Posterior cingulate gyrus (tissue), 11 donors: Measurements from ENCODE around the gene CCDC102A.
"Not testable (repeated sequence)": the region's sequence is repeated elsewhere in the genome, so short reads cannot be mapped to it uniquely, and the experiment has no call there.

Source experiments
- DNase-seq, 10 donors: peaks; one replicate each; pipeline versions ENCODE4 v3.0.0 to v3.0.0-alpha.2; 2020 to 2021; ENCODE audit warnings: mixed read lengths in 3 of 10
- intact Hi-C: fragments of 100-400 bp; cut with DNase I; formaldehyde crosslinking; loops from one replicate; pipeline ENCODE4 v1.15.1; 2023

CCDC102A gene

DNA sequence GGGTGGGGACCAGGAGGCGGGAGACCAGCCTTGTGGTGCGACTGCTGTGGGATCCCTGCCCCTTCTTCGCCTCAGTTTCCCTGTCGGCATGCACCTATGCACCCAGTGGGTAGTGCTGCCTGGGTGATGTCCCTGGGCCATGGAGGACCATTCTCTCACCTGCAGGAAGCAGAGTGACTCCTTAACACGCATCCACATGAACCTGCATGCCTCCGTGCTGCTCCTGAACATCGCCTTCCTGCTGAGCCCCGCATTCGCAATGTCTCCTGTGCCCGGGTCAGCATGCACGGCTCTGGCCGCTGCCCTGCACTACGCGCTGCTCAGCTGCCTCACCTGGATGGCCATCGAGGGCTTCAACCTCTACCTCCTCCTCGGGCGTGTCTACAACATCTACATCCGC is 31.3 kb upstream of the CCDC102A start:
- intact Hi-C loops, result no loop called here
- peak in 1 of 10 donors; percentile 63 for DNase-seq

DNA sequence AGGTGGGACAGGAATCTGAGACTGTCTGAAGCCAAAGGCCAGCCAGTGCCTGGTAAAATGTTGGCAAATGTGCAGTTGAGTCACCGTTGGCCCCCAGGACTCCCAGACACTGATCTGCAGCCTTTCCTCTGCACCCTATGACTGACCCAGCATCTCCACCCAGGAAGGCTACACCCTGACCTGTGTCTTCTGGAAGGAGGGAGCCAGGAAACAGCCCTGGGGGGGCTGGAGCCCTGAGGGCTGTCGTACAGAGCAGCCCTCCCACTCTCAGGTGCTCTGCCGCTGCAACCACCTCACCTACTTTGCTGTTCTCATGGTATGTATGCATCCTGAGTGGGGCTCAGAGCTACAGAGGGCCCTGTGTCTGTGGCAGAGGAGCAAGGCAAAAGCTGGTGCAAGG is 30.1 kb upstream of the CCDC102A start:
- intact Hi-C loops, result no loop called here

DNA sequence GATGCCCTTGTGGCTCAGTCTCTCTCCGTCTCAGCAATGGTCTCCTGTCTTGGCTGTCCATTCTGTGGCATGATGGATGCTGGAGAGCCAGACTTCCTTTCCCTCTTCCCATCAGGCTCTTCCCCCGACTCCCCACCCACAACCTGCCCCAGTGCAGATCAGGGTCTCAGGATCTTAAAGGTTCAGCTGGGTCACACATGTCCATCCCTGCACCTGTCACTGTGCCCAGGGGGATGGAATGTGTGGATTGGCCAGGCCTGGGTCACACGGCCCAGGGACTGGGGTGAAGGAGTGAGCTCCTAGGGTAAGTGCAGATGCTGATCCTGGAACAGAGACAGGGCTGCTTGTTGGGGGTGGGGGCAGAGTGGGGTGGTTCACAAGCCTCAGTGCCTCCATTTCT is 29.1 kb upstream of the CCDC102A start:
- intact Hi-C loops, result no loop called here
- peak in 1 of 10 donors; percentile 31 for DNase-seq

More for the DNA sequence above, 30.1 kb upstream of the CCDC102A start:
- peak in 1 of 10 donors; percentile 32 for DNase-seq

DNA sequence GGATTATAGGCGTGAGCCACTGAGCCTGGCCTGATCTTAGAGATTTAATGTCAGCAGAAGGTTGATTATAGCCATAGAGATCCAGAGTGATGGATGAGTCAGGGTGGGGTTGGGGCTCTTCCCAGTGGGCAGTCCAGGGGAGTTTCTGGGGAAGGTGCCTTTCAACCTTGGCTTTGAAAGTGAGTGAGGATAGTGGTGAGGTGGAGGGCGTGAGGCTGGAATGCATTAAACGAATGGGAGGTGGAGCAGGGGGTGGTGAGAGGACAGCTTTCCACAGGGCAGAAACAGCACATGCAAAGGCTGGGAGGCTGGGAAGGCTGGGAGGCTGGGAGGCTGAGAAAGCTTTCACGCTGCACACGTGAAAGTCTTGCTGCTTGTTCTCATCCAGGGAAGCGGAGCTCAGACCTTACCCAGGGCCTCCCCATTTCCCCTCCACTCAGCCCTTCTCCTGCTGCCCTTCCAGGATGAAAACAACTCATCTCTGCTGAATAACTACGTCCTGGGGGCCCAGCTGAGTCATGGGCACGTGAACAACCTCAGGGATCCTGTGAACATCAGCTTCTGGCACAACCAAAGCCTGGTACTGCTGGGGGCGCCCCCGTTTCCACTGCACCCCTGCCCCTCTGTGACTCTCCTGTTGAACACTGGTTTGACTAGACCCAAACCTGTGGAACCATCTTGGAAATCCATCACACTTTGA is 28.4 kb upstream of the CCDC102A start:
- DNase-seq, result peak in 1 of 10 donors; percentile 36

DNA sequence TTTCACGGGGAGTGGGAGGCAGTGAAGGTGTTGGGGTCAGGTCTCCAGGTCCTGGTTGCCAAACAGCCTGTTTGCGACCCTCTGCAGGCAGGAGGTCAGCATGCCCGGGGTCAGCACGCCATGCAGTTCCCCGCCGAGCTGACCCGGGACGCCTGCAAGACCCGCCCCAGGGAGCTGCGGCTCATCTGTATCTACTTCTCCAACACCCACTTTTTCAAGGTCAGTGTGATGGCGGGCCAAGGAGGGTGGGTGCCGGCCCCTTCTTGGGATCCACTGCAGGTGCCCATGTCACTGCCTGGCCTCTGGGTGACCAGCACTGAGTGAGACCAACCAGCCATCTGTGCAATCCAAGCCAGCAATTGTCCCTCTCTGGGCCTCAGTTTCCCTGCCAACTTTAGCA is 27.4 kb upstream of the CCDC102A start:
- peak in 1 of 10 donors; percentile 59 for DNase-seq
- intact Hi-C loops, result no loop called here

More for the DNA sequence above, 28.4 kb upstream of the CCDC102A start:
- intact Hi-C loops, result no loop called here

DNA sequence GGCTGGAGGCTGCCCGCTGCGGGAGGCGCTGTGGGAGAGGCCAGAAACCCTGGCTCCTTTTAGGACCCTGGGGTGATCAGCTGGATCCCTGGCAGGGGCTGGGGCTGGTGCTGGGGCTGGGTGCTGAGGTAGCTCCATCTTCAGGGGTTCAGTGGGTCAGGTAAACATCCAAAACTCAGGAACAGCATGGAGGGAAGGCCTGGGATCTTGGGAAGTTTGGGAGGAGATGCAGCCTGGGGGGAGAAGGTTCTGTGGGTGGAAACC is 27.0 kb upstream of the CCDC102A start:
- intact Hi-C loops, result no loop called here
- peak in 1 of 10 donors; percentile 55 for DNase-seq

DNA sequence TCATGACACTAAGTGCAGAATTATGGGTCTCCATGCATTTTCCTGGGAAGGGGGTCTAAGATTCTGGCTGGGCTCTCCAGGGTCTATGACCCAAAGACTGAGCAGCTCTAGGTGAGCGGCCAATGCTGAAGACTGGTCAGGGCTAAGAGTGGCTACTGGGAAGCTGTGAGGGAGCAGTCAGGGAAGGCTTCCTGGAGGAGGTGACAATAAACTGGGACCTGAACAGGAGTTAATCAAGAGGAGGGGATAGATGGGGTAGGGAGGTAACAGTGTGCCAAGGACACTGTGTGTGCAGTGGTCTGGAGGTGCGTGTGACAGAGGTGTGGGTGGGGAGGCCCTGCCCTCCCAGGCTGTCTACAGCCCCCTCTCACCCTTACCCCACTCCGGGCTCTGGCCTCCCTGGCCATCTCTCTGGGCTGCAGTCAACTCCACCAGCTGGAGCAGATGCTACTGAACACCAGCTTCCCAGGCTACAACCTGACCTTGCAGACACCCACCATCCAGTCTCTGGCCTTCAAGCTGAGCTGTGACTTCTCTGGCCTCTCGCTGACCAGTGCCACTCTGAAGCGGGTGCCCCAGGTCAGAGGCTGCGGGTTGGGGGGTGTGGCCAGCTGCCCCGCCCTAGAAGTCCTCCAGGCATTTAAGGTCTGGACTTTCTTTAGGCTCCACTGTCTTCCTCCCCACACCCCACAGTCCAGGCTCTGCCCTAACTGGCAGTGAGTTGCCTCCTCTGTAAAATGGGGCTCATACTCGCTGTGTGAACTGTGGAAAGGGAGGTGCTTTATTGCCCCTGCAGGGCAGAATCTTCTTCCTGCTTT is 26.5 kb upstream of the CCDC102A start:
- peak in 1 of 10 donors; percentile 49 for DNase-seq
- intact Hi-C loops, result no loop called here

DNA sequence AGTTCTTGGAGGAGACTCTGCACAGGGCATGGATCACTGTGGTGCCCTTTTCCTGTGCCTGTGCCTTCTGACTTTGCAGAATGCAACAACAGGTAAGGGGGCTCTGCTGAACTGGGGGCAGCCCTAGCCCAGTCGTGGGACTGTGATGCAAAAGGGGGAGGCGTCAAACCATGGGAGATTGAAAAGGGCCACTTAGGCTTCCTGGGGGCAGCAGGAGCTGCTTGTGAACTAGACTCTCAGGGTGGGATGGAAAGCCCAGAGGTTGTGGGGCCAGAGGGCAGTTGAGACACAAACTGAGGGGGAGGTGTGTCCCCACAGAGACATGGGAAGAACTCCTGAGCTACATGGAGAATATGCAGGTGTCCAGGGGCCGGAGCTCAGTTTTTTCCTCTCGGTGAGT is 25.7 kb upstream of the CCDC102A start:
- DNase-seq, result peak in 1 of 10 donors; percentile 37
- intact Hi-C loops, result no loop called here

DNA sequence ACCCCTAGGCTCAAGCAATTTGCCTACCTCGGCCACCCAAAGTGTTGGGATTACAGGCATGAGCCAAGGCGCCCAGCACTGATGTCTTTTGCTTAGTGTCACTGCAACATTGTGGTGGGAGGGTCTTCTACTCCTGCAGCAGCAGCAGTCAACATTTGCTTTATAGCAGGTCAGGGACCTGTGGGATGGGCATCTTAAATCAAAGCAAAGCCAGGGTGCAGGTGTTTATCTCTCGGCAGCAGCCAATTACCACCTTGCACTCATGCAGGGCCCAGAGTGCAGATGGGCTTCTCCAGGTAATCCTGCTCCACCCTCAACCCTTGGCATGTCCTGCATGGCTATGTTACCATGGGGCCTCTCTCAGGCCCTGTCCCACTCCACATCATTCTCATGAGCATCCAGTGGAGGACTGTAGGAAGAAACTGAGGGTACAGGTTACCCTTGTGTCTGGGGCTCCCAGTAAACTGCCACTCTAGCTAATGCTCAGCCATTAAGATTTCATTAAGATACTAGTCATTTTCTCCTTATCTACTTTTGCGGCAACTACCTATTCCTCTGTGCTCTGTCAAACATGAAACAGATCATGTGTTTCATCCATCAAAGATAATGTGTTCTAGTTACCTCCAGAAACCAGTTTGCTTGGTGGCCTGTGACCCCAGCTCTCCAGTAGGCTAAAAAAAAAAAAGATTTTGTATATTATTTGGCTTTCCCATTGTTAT is 22.9 kb upstream of the CCDC102A start:
- peak in 1 of 10 donors; percentile 22 for DNase-seq
- intact Hi-C loops, result no loop called here

DNA sequence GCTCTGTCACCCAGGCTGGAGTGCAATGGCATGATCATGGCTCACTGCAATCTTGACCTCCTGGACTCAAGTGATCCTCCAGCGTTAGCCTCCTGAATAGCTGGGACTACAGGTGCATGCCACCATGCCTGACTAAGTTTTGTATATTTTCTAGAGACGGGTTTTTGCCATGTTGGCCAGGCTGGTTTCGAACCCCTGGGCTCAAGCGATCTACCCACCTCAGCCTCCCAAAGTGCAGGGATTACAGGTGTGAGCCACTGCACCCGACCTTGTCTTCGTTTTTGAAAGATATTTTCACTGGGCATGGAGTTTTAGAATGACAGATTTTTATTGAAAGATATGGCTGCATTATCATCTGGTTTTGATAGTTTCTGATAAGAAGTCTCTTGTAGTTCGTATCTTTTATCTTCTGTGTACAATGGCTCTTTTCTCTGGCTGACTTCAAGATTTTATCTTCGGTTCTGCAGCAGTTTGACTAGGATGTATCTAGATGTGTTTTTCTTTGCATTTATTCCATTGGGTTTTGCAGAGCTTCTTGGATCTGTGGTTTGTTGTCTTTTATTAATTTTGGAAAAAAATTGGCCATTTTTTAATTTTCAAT is 20.7 kb upstream of the CCDC102A start:
- no peak for DNase-seq
- intact Hi-C loops, result no loop called here

DNA sequence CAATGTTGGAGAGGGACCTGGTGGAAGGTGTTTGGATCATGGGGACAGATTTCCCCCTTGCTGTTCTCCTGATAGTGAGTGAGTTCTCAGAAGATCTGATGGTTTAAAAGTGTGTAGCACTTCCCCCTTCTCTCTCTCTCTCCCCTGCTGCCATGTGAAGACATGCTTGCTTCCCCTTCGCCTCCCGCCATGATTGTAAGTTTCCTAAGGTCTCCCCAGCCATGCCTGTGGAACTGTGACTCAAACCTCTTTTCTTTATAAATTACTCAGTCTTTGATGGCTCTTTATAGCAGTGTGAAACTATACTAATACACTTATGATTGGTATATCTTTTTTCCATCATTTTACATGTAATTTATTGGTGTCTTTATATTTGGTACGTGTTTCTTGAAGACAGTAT is 19.5 kb upstream of the CCDC102A start:
- DNase-seq, result no peak
- intact Hi-C loops, result no loop called here

DNA sequence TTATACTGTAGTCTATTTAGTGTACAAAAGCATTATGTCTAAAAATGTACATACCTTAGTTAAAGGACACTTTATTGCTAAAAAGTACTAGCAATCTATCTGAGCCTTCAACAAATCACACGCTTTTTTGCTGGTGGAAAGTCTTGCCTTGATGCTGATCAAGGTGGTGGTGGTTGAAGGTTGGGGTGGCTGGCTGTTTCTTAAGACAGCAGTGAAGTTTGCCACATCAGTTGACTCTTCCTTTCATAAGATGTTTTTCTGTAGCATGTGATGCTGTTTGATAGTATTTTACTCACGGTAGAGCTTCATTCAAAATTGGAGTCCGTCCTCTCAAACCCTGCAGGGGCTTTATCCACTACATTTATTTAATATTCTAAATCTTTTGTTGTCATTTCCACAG is 14.7 kb upstream of the CCDC102A start:
- no peak for DNase-seq
- intact Hi-C loops, result no loop called here

DNA sequence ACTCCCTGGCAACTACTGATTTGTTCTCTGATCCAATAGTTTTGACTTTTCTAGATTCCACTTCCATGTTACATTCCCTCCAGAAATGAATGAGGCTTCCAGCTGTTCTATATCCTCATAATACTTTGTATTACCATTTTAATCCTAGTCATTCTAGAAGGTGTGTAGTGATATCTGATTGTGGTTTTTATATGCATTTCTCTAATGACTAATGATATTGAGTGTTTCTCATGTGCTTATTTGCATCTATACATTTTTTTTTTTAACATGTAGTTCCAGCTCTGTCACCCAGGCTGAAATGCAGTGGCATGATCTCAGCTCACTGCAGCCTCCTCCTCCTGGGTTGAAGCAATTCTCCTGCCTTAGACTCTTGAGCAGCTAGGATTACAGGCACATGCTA is 13.4 kb upstream of the CCDC102A start:
- intact Hi-C loops, result no loop called here
- no peak for DNase-seq

DNA sequence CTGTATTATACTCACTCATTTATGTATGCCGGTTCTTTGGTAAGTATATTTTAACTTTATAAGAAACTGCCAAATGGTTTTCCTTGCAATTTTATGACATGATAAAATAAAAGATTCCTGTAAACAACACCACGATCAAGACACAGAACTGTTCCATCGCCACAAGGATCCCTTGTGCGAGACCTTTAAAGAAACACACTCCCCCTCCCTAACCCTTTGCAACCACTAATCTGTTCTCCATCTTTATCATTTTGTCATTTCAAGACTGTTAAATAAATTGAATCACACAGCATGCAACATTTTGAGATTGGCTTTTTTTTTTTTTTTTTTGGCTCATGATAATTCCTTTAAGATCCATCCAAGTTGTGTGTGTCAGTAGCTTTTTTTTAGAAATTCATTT is 12.0 kb upstream of the CCDC102A start:
- no peak for DNase-seq
- intact Hi-C loops, result no loop called here

DNA sequence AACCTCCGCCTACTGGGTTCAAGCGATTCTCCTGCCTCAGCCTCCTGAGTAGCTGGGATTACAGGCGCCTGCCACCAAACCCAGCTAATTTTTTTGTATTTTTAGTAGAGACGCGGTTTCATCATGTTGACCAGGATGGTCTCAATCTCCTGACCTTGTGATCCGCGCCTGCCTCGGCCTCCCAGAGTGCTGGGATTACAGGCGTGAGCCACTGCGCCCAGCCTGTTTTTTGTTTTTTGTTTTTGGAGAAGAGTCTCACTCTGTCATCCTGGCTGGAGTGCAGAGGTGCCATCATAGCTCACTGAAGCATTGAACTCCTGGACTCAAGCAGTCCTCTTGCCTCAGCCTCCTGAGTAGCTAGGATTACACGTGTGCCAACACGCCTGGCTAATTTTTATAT is 11.2 kb upstream of the CCDC102A start:
- intact Hi-C loops, result not testable (repeated sequence)
- DNase-seq, result peak in 1 of 10 donors; percentile 5

DNA sequence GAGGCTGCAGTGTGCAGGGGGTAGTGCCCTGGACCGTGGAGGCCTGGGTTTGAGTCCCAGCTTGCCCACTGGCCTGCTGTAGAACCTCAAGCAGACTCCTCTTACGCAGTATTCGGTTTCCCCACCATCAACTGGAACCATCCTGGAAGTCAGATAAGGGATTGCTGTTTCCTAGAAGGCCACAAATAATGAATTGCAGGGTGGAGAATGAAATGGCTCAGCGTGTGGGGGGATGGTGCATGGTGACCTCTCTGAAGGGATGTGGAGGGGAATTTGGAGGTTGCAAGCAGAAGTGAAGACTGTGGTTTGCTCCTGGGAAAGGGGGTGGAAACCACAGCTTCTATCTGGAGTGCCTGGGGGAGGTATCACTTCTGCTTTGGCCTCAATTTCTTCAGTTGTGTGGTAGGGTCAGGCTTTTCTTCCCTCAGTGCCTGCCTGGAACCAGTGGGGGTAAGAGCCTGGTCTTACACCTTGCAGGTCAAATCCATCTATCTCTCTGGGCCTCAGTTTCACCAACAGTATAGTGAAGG is 7.8 kb upstream of the CCDC102A start:
- DNase-seq, result no peak
- intact Hi-C loops, result no loop called here

DNA sequence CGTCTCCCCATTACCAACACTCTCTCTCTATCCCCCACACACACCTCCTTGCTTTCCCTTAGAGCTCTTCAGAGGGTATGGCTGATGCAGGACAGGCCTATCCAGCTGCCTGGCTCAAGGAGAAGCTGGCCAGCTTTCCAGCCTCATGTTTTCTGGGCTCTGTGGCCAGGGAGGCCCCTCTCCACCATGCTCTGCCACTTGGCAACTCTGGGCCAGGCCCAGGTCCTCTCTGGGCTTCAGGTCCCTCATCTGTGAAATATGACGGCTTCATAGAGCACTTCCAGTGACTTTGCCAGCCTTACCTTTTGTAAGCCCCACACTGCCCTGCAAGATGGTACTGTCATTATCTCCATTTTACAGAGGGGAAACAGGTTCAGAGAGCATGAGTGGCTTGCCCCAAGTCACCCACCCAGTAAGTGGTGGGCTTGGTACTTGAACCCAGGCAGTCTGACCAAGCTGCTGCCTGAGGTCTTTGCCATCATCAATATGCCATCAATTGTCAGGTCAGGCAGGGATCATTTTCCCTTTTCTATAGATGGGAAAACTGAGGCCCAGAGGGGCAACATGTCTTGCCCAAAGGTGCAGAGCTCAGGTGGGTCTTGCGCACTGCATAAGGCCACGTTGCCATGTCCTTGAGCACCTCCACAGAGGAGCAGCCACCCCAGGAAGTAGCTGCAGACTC is 5.5 kb upstream of the CCDC102A start:
- intact Hi-C loops, result no loop called here
- no peak for DNase-seq

DNA sequence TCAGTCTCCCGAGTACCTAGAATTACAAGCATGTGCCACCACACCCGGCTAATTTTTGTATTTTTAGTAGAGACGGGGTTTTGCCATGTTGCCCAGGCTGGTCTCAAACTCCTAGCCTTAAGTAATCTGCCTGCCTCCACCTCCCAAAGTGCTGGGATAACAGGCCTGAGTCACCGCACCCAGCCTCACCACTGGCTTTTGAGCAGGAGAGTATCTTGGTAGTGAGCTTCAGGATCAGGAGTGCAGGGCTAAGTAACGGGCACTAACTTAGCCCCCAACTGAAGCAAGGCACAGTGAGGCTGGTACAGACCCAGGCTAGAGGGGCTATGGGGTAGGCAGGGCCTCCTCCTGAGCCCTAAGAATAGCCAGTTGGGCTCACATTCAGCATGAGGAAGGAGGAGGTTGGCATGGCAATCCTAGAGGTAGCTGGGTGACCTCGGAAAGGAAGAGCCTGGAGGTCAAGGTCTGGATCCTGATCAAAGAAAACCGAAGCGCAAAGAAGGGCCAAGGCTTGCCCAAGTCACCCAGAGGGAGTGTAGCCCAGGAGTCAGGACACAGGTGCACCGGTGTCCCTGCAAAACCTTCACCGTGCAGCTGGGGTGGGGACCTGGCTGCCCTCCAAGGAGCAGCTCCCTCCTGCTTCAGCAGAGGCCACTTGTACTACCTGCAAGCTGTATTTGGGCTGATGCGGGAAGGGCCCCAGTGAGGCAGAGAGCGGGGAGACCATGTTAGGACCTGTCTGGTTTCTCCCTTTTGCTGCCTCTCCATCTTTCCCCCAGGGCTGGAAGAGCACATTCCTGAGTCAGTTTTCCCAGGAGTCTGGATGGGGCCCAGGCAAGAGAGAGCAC is 4.8 kb upstream of the CCDC102A start:
- intact Hi-C loops, result no loop called here
- no peak for DNase-seq

DNA sequence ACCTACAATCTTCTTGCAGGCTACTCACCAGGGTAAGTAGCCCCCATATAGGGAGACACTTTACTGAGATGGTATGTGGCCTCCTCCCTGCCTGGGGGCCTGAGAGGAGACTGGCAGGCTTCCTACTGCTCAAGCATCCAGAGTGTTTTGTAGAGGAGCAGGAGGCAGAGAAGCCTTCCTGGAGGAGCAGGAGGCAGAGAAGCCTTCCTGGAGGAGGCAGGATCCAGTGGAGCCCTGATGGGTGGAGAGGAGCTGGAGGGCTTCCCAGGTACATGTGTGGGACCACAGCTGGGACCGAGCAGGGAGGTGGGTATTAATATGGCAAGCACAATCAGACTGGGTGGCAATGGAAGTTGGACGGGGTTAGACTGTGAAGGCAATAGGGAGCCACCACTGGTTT is 4.0 kb upstream of the CCDC102A start:
- DNase-seq, result no peak

More for the DNA sequence above, 4.0 kb upstream of the CCDC102A start:
- intact Hi-C loops, result no loop called here
